AG04449 (cell line): ENCODE data around the gene METTL24.

Source experiments
- CTCF ChIA-PET: fragments of 350-600 bp; formaldehyde crosslinking; extraction: SDS; loops from one replicate; lab custom pipeline; 2021; ENCODE audit warnings: antibody characterized with exemption; lab: Yijun Ruan, JAX
- POLR2A ChIA-PET: fragments of 400-600, 350-600 bp; formaldehyde crosslinking; extraction: SDS; loops from one replicate; lab custom pipeline; 2020; ENCODE audit warnings: antibody characterized with exemption, inconsistent platforms; lab: Yijun Ruan, JAX
- DNase-seq: peaks from one replicate; pipeline ENCODE4 v3.0.0-alpha.2; 2010; ENCODE audit warnings: low read depth, low spot score
- H3K4me3 ChIP-seq: 2 replicates; pipeline ENCODE4 v1.5.1; 2011; ENCODE audit warnings: low read depth, mild to moderate bottlenecking, control low read depth, low read length
- CTCF ChIP-seq: IDR thresholded peaks from one replicate; pipeline ENCODE4 v1.5.1; 2011; ENCODE audit warnings: mild to moderate bottlenecking, moderate library complexity, low read length, control low read depth, inconsistent platforms; ENCODE audit not compliant: insufficient read depth; ENCODE audit errors: missing control alignments

The METTL24 gene

GRCh38 chr6:110207652-110208051 lies 150.5 kb downstream of the METTL24 start:
- H3K4me3 ChIP-seq, result no peak overlapping the region
- no peak for TF ChIP-seq CTCF
- POLR2A ChIA-PET, result no interaction called here
- CTCF ChIA-PET, result interaction anchor here (0.5 to 2.6 kb wide), 3 partner anchors 8 to 89 kb away, joined by 3 to 10 read pairs (median 3); no protein-coding TSS in a partner anchor
- DNase-seq, result no peak

- TF ChIP-seq CTCF, result no peak
- DNase-seq, result no peak
- CTCF ChIA-PET, result interaction anchor here (1.2 kb wide), 1 partner anchor 12 kb away, joined by 3 read pairs; no protein-coding TSS in a partner anchor
- H3K4me3 ChIP-seq, result no peak overlapping the region
- POLR2A ChIA-PET, result no interaction called here
These were observed 156.8 kb downstream of the METTL24 start for GRCh38 chr6:110201151-110201884.

- TF ChIP-seq CTCF, result no peak
These were observed 159.6 kb downstream of the METTL24 start for GRCh38 chr6:110198561-110198960.

GRCh38 chr6:110196874-110197273 lies 161.3 kb downstream of the METTL24 start:
- ChIA-PET CTCF (no interaction called here), POLR2A (no interaction called here)
- no peak for TF ChIP-seq CTCF
- DNase-seq, result no peak
- no peak overlapping the region for H3K4me3 ChIP-seq

More at GRCh38 chr6:110198561-110198960, 159.6 kb downstream of the METTL24 start:
- CTCF ChIA-PET, result interaction anchor here (1.6 kb wide), 1 partner anchor 17 kb away, joined by 3 read pairs; no protein-coding TSS in a partner anchor
- no peak overlapping the region for H3K4me3 ChIP-seq
- no peak for DNase-seq
- POLR2A ChIA-PET, result no interaction called here

- POLR2A ChIA-PET, result no interaction called here
- no peak for TF ChIP-seq CTCF
- DNase-seq, result no peak
- no peak overlapping the region for H3K4me3 ChIP-seq
- CTCF ChIA-PET, result interaction anchor here (0.9 kb wide), 1 partner anchor 21 kb away, joined by 3 read pairs; no protein-coding TSS in a partner anchor
These were observed 162.5 kb downstream of the METTL24 start for GRCh38 chr6:110195639-110196038.
